ENCODE results near the gene SASH1. TPM values are rescaled to one million over a fixed set of nuclear protein-coding genes. Genes with fewer than 3 reads are reported as not detected.
A peak's percentile ranks its signal among the peaks of the same experiment; 100 is the strongest.

SASH1 gene
- total and polyA plus RNA-seq, 11 donors, result 10.7 to 47.5 (median 28.2) TPM

GRCh38 chr6:148493424-148493823 lies 150.8 kb downstream of the SASH1 start:
- 61 to 72% (median 64%) methylated on average over 6 of the region's 6 CpGs for WGBS, 4 donors
- no peak overlapping the region for H3K4me3 ChIP-seq
- H3K27me3 ChIP-seq, result no peaks in the 10 kb centered on the region
- TF ChIP-seq CTCF (IDR thresholded peaks at IDR 0.05) (no peak), POLR2A (IDR thresholded peaks at IDR 0.05) (no peak)
- peaks cover 0 to 11% (median 2%) of the 10 kb centered on the region in 9 donors for H3K36me3 ChIP-seq
- H3K9me3 ChIP-seq, result no peaks in the 10 kb centered on the region
- ATAC-seq, result no peak
- H3K4me1 ChIP-seq, result peaks cover 0 to 66% (median 35%) of the 10 kb centered on the region in 12 donors
- intact Hi-C loops (cut with DNase I), result no loop called here
- H3K27ac ChIP-seq, result peak overlapping the region; percentile 4 to 80 (median 64)
- no peak for DNase-seq

GRCh38 chr6:148494226-148494625 lies 151.6 kb downstream of the SASH1 start:
- Histone ChIP-seq H3K27me3 (no peaks in the 10 kb centered on the region), H3K4me1 (peaks cover 0 to 66% (median 35%) of the 10 kb centered on the region in 12 donors), H3K36me3 (peaks cover 0 to 4% (median 0%) of the 10 kb centered on the region in 9 donors), H3K4me3 (no peak overlapping the region), H3K9me3 (no peaks in the 10 kb centered on the region), H3K27ac (peak overlapping the region; percentile 15 to 80 (median 64))
- DNase-seq (no peak), ATAC-seq (peak in 2 of 4 donors; percentile 38 to 59)
- intact Hi-C loops (cut with DNase I), result no loop called here
- WGBS, 4 donors, result 67 to 71% (median 68%) methylated on average over 8 of the region's 8 CpGs
- TF ChIP-seq CTCF (IDR thresholded peaks at IDR 0.05), result no peak

GRCh38 chr6:148495029-148495428 lies 152.4 kb downstream of the SASH1 start:
- no peak for TF ChIP-seq CTCF (IDR thresholded peaks at IDR 0.05)
- no peak for TF ChIP-seq POLR2A (IDR thresholded peaks at IDR 0.05)
- intact Hi-C loops (cut with DNase I), result no loop called here
- H3K4me1 ChIP-seq, result peaks cover 0 to 71% (median 38%) of the 10 kb centered on the region in 12 donors

GRCh38 chr6:148497257-148497656 lies 154.6 kb downstream of the SASH1 start:
- no peak for TF ChIP-seq POLR2A (IDR thresholded peaks at IDR 0.05)
- no peak for TF ChIP-seq CTCF (IDR thresholded peaks at IDR 0.05)
- WGBS, 4 donors, result 62 to 70% (median 62%) methylated on average over 2 of the region's 2 CpGs
- no peaks in the 10 kb centered on the region for H3K9me3 ChIP-seq
- peak overlapping the region in 5 of 12 donors; percentile 4 to 55 (median 16) for H3K27ac ChIP-seq
- H3K36me3 ChIP-seq, result no peaks in the 10 kb centered on the region
- no peaks in the 10 kb centered on the region for H3K27me3 ChIP-seq
- peaks cover 0 to 83% (median 57%) of the 10 kb centered on the region in 12 donors for H3K4me1 ChIP-seq
- intact Hi-C loops (cut with DNase I), result no loop called here
- ATAC-seq, result peak in 1 of 4 donors; percentile 42
- no peak overlapping the region for H3K4me3 ChIP-seq
- no peak for DNase-seq

More at GRCh38 chr6:148495029-148495428, 152.4 kb downstream of the SASH1 start:
- no peak overlapping the region for H3K4me3 ChIP-seq
- H3K36me3 ChIP-seq, result peaks cover 0 to 3% (median 0%) of the 10 kb centered on the region in 9 donors
- no peak for DNase-seq
- ATAC-seq, result no peak
- no peaks in the 10 kb centered on the region for H3K9me3 ChIP-seq
- no peaks in the 10 kb centered on the region for H3K27me3 ChIP-seq
- 75 to 86% (median 79%) methylated on average over 6 of the region's 6 CpGs for WGBS, 4 donors
- peak overlapping the region in 10 of 12 donors; percentile 18 to 80 (median 64) for H3K27ac ChIP-seq

Data from heart left ventricle (tissue), 16 donors.